Right lobe of liver (tissue), 6 donors: ENCODE results near the gene TLE4. TPM values are rescaled to one million over a fixed set of nuclear protein-coding genes. Genes with fewer than 3 reads are reported as not detected.

Experiments used
- ATAC-seq, 4 donors: fragments of 200-7000 bp; cut with Tn5 transposase; one replicate each; pipeline ENCODE4 v1.9.1; 2020; ENCODE audit warnings: mild to moderate bottlenecking in 4 of 4, moderate library complexity in 4 of 4
- DNase-seq, 3 donors: peaks; one replicate each; pipeline ENCODE4 v3.0.0-alpha.2; 2020
- H3K27ac ChIP-seq, 3 donors: fragments of 200-600 bp; one replicate each; pipeline ENCODE4 v1.8.0; 2022
- H3K27me3 ChIP-seq, 2 donors: fragments of 200-600 bp; one replicate each; pipeline ENCODE4 v1.8.0; 2022
- H3K36me3 ChIP-seq, 4 donors: fragments of 200-600 bp; sonication (generic) in 1 of 4; one replicate each; pipeline versions ENCODE4 v1.5.1 to v1.8.0; 2017 to 2022; ENCODE audit warnings: control low read depth in 1 of 4
- H3K4me1 ChIP-seq, 4 donors: fragments of 200-600 bp; sonication (generic) in 1 of 4; one replicate each; pipeline versions ENCODE4 v1.5.1 to v1.8.0; 2017 to 2022; ENCODE audit warnings: control low read depth in 1 of 4
- H3K4me3 ChIP-seq, 3 donors: fragments of 200-600 bp; one replicate each; pipeline ENCODE4 v1.8.0; 2022
- H3K9me3 ChIP-seq, 4 donors: fragments of 200-600 bp; sonication (generic) in 1 of 4; one replicate each; pipeline versions ENCODE4 v1.5.1 to v1.8.0; 2017 to 2022; ENCODE audit warnings: control low read depth in 1 of 4
- POLR2A ChIP-seq: fragments of 450-650 bp; IDR thresholded peaks from one replicate; pipeline ENCODE4 v1.6.1; 2017; ENCODE audit warnings: antibody characterized with exemption, mild to moderate bottlenecking
- WGBS: methylation state at CpG from one replicate; pipeline ENCODE4 v1.1.6; 2018; ENCODE audit warnings: low coverage, low lambda C conversion rate; ENCODE audit not compliant: insufficient coverage; ENCODE audit errors: missing lambda C conversion rate; 5-methylcytosine and 5-hydroxymethylcytosine counted together
- intact Hi-C, 2 donors: fragments of 100-400 bp; cut with DNase I; formaldehyde crosslinking; loops; one replicate each; pipeline versions ENCODE4 v1.11.2 to v1.14.1; 2022
- total RNA-seq, 6 experiments: library from RNA; depleted of rRNA in 2 of 6; stranded (reverse); fragments of >200 nt in 2 of 6; fragmentation: NEBNext Ultra II Directional in 3 of 6; extraction: Animal tissue kit (Norgen Biotek cat#: 25700) in 3 of 6; gene quantifications; one replicate each; pipeline versions ENCODE4 v1.1.0 to v1.2.4, GENCODE V29; 2016 to 2023
- TF ChIP-seq, protein P1 (sequence below), 4 donors: fragments of 200-600 bp in 3 of 4; fragments of 450-650 bp in 1 of 4; IDR thresholded peaks; one replicate each; pipeline versions ENCODE4 v1.5.1 to v1.8.0; 2016 to 2022; ENCODE audit warnings: antibody characterized with exemption in 4 of 4, mild to moderate bottlenecking in 2 of 4
- donor health status: DM: no; HTN: yes; CAD: no.
- donor health status: DM: no; HTN: no; CAD: no.
- donor health status: DM: no; HTN: no; CAD: no.
- donor health status: DM: no; HTN: yes; CAD: no.
- donor health status: DM: no; HTN: yes; CAD: no.

The TLE4 gene
- total RNA-seq, 6 experiments from 2014 or later, result 2.9 to 8.3 (median 5.7) TPM

DNA sequence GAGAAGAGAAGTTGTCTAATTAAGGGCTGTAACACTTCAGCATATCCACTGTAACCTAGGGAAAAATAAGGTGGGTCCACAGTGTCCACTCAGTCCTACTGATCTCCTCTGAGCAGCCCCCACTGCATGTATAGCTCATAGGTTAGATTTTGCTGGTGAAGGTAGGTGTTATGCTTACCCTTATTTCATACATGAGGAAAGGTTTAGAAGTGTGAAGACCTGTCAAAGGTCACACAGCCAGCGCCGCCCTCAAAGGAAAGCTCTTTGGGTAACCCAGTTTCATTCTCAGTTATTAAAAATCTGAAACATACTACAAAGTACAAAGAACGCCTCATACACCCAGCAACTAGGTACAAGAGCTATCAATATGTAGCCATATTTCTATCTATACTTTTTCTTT lies 87.2 kb downstream of the TLE4 start:
- Histone ChIP-seq H3K36me3 (no peaks in the 10 kb centered on the region), H3K4me1 (no peaks in the 10 kb centered on the region), H3K27me3 (no peaks in the 10 kb centered on the region), H3K4me3 (no peak overlapping the region), H3K9me3 (no peaks in the 10 kb centered on the region), H3K27ac (no peak overlapping the region)
- intact Hi-C loops, result no loop called here
- ATAC-seq (no peak), DNase-seq (no peak)
- TF ChIP-seq, protein P1, sequence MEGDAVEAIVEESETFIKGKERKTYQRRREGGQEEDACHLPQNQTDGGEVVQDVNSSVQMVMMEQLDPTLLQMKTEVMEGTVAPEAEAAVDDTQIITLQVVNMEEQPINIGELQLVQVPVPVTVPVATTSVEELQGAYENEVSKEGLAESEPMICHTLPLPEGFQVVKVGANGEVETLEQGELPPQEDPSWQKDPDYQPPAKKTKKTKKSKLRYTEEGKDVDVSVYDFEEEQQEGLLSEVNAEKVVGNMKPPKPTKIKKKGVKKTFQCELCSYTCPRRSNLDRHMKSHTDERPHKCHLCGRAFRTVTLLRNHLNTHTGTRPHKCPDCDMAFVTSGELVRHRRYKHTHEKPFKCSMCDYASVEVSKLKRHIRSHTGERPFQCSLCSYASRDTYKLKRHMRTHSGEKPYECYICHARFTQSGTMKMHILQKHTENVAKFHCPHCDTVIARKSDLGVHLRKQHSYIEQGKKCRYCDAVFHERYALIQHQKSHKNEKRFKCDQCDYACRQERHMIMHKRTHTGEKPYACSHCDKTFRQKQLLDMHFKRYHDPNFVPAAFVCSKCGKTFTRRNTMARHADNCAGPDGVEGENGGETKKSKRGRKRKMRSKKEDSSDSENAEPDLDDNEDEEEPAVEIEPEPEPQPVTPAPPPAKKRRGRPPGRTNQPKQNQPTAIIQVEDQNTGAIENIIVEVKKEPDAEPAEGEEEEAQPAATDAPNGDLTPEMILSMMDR (IDR thresholded peaks at IDR 0.05), result no peak
- TF ChIP-seq POLR2A, result no peak
- 100% methylated on average over 1 of the region's 3 CpGs for WGBS

DNA sequence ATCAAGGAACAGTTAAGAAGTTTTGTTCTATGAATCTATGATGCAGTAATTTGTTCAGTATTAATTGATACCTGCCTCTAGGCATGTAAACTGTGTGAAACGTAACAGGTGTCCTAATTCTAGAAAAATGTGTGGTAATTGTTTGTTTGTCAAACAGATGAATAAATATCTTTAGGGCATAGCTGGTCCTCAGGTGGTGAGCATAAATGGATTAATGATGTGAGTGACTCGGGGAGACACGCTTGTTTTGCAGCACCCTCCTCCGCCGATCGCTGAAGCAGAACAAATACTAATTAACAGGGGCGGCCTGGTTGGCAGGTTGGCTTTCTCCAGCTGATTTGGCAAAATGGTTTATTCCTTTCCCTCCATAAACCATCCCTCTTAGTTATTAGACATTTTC lies 88.8 kb downstream of the TLE4 start:
- no peak for TF ChIP-seq POLR2A
- TF ChIP-seq, protein P1 (IDR thresholded peaks at IDR 0.05), result no peak
- no peak for ATAC-seq
- Histone ChIP-seq H3K4me3 (no peak overlapping the region), H3K27ac (no peak overlapping the region), H3K36me3 (no peaks in the 10 kb centered on the region), H3K9me3 (no peaks in the 10 kb centered on the region), H3K27me3 (no peaks in the 10 kb centered on the region), H3K4me1 (no peaks in the 10 kb centered on the region)
- no peak for DNase-seq
- 87% methylated on average over 7 of the region's 7 CpGs for WGBS
- intact Hi-C loops, result no loop called here

DNA sequence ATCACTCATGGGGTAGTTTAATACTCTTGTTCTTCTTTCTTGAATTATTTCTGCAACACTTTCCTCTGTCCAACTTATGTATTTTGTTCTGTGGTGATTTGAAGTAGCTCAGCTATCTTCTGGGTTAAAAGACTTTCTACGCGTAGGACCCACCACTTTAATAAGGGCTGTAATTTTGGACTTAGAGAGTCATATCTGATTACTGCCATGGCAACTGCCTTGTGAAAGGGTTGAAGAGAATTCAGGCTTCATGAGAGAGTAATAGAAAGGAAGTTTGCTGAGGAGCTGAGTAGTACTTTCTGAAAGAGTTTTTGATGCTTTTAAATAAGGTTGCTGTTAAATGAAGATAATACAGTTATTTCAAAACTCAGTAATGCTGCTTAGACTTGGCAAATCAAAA lies 89.5 kb downstream of the TLE4 start:
- DNase-seq, result no peak
- H3K4me1 ChIP-seq, result no peaks in the 10 kb centered on the region
- TF ChIP-seq, protein P1 (IDR thresholded peaks at IDR 0.05), result no peak
- TF ChIP-seq POLR2A, result no peak
- no peak overlapping the region for H3K4me3 ChIP-seq
- WGBS, result 100% methylated on average over 2 of the region's 2 CpGs
- no peaks in the 10 kb centered on the region for H3K36me3 ChIP-seq
- no peaks in the 10 kb centered on the region for H3K27me3 ChIP-seq
- intact Hi-C loops, result no loop called here
- no peak for ATAC-seq
- H3K9me3 ChIP-seq, result no peaks in the 10 kb centered on the region
- no peak overlapping the region for H3K27ac ChIP-seq

DNA sequence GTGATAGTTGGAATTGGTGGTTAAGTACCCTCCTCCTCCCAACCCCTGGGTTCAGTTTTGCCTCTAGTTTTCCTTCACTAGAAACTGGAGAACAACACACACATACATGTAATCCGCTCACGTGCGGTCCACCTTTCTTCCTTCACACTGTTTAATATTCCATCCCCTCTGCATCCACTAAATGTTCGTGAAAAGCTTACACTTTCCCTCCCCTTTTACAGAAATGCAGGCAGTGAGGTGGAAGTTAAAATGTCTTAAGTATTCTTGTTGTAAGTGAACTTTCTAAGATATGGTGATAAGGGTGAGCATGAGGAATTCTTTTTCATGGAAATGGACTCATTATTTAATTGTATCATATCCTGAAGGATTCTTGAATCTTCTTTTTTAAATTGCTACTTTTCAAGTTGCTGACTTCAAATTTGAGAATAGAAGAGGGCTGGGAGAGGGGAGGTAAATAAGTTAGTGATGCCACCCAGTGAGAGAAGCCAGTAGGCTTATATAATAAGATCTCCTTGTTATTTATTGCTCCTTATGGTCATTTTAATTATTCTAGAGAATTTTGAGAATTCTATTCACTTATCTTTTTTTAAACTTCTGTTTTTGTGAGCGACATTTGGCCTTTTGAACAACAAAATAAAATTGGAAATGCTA lies 90.2 kb downstream of the TLE4 start:
- Histone ChIP-seq H3K4me1 (no peaks in the 10 kb centered on the region), H3K36me3 (no peaks in the 10 kb centered on the region), H3K4me3 (no peak overlapping the region), H3K27ac (no peak overlapping the region), H3K27me3 (no peaks in the 10 kb centered on the region), H3K9me3 (no peaks in the 10 kb centered on the region)
- no peak for DNase-seq
- no peak for ATAC-seq
- intact Hi-C loops, result no loop called here
- WGBS, result 91% methylated on average over 5 of the region's 5 CpGs
- TF ChIP-seq POLR2A, result no peak
- TF ChIP-seq, protein P1 (IDR thresholded peaks at IDR 0.05), result no peak
